Measurements from ENCODE around the gene KRT80.

The KRT80 gene

DNA sequence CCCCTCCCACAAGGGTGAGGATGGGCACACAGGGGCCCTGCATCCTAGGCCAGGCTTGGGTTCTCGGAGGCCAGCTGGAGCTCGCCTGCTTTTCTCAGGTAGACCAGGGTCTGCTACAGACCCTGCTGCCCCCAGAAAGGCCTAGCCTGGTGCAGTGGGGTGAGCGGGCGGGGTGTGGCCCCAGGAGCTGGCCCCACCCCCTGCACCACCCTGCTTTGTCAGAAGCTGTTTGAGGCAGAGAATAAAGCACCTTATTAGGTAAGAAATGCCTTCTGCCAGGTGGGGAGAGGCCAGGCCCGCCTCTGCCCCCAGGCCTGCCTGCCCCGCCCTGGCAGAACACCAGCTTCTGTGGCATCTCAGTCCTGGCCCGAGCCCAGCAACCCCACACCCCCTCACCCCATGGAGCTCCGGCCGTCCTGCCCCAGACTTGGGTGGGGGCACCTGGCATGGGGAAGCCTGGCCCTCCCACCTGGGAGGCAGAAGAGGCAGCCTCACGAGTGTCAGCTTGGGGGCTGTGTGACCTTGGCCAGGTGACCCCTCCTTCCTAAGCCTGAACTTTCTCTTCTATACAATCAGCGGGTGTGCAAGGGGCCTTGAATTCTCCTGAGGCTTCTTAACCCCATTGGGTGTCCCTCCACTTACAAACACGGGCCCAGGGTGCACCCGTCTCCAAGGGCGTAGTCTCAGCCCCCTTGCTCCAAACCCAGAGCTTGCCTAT lies 43.2 kb downstream of the KRT80 start:
- H3K9ac ChIP-seq: no peak overlapping the region

DNA sequence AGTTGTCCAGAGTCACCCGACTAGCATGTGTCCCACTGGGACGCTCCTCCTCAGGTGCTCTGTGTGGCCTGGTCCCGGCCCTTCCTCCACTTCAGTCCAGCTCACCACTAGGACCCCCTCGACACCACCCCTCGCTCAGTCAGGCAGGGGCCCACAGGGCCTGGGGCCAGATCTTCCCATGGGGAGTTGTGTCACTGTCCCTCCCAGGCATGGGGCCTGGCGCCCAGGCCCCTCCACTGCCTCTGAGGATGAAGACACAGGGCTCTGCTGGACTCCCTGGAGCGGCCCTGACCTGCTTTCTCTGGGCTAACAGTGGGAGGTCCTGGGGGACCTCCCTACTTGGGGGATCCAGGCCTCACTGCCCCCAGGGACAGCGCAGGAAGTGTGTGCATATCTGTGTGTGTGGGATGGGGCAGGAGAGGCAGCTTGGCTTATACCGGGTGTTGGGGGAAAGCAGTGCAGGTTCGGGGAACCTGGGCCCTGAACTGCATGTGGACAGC lies 43.8 kb downstream of the KRT80 start:
- Histone ChIP-seq H3K4me1 (ENCODE audit: low read depth, poor library complexity, severe bottlenecking) (peaks cover 11% of the 10 kb centered on the region), H2AFZ (ENCODE audit: low read depth) (no peak overlapping the region), H3K9ac (no peak overlapping the region), H3K27ac (no peak overlapping the region), H3K4me3 (IDR thresholded peaks at IDR 0.05; ENCODE audit: insufficient read depth, low read depth, low read length) (no peak overlapping the region), H3K4me2 (no peak overlapping the region), H3K79me2 (ENCODE audit: insufficient read depth, low read depth) (no peaks in the 10 kb centered on the region), H4K20me1 (ENCODE audit: insufficient read depth) (no peaks in the 10 kb centered on the region), H3K27me3 (ENCODE audit: insufficient read depth, low read depth) (no peaks in the 10 kb centered on the region), H3K36me3 (ENCODE audit: insufficient read depth) (no peaks in the 10 kb centered on the region)
- TF ChIP-seq, protein P1, sequence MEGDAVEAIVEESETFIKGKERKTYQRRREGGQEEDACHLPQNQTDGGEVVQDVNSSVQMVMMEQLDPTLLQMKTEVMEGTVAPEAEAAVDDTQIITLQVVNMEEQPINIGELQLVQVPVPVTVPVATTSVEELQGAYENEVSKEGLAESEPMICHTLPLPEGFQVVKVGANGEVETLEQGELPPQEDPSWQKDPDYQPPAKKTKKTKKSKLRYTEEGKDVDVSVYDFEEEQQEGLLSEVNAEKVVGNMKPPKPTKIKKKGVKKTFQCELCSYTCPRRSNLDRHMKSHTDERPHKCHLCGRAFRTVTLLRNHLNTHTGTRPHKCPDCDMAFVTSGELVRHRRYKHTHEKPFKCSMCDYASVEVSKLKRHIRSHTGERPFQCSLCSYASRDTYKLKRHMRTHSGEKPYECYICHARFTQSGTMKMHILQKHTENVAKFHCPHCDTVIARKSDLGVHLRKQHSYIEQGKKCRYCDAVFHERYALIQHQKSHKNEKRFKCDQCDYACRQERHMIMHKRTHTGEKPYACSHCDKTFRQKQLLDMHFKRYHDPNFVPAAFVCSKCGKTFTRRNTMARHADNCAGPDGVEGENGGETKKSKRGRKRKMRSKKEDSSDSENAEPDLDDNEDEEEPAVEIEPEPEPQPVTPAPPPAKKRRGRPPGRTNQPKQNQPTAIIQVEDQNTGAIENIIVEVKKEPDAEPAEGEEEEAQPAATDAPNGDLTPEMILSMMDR (conservative IDR thresholded peaks at IDR 0.05; ENCODE audit: low read depth, low read length): no peak

More for the DNA sequence above, 43.2 kb downstream of the KRT80 start:
- H3K4me2 ChIP-seq: no peak overlapping the region
- H2AFZ ChIP-seq (ENCODE audit: low read depth): no peak overlapping the region
- no peak overlapping the region for H3K27ac ChIP-seq
- H4K20me1 ChIP-seq (ENCODE audit: insufficient read depth): no peaks in the 10 kb centered on the region
- peaks cover 11% of the 10 kb centered on the region for H3K4me1 ChIP-seq (ENCODE audit: low read depth, poor library complexity, severe bottlenecking)
- H3K4me3 ChIP-seq (IDR thresholded peaks at IDR 0.05; ENCODE audit: insufficient read depth, low read depth, low read length): no peak overlapping the region
- H3K79me2 ChIP-seq (ENCODE audit: insufficient read depth, low read depth): no peaks in the 10 kb centered on the region
- no peaks in the 10 kb centered on the region for H3K27me3 ChIP-seq (ENCODE audit: insufficient read depth, low read depth)
- TF ChIP-seq, protein P1 (conservative IDR thresholded peaks at IDR 0.05; ENCODE audit: low read depth, low read length): no peak
- H3K36me3 ChIP-seq (ENCODE audit: insufficient read depth): no peaks in the 10 kb centered on the region

DNA sequence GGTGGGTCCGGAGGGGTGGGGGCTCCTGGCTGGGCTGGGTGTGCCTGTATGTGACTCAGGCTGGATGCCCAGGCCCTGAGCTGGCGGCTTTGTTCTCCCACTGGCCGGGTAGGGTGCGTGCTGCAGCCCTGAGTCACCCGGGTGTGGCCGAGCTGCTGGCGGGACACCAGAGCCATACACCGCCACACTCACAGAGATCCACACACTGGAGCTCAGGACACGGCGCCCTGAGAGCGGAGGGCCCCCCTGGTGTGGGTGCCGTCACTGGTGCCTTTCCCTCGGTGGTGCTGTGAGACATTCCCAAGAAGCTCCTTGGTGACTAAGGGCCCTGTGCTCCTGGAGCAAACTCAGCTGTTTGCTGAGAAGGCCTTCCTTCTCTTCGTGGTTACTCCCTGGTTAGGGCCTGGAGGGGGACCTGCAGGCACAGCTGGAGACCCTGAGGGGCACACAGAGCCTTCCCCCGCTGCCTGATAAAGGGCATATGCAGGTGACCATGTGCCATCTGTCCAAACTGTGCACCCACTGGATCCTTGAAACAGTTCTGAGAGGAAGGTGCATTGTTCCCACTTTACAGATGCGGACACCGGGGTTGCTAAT lies 44.3 kb downstream of the KRT80 start:
- Histone ChIP-seq H3K4me2 (no peak overlapping the region), H3K9ac (no peak overlapping the region), H3K4me1 (ENCODE audit: low read depth, poor library complexity, severe bottlenecking) (peaks cover 7% of the 10 kb centered on the region)

DNA sequence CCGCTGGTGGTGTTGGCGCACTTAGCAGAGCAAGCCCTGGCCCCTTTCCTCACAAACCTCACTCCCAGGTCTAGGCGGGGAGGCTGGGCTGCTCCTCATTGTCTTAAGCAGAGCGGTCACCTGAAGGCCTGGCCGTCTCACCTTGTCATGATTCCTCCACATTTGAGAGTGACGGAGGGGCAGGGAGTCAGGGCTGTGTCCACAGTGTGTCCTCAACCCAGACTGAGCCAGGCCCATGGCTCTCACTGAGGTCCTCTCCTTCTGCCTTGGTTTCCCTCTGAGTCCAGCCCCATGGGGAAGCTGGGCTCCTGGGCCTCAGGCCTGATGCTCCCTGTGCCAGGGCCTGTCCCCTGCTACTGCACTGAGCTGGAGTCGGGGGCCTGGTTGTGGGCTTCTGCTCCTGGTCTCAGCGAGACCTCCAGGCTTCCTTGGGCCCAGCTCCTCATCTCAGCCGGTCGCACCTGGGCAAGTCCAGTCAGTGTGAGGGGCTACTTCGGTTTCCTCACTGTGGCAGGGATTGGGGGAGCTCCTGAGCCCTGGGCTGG lies 44.9 kb downstream of the KRT80 start:
- Histone ChIP-seq H3K9ac (no peak overlapping the region), H3K4me1 (ENCODE audit: low read depth, poor library complexity, severe bottlenecking) (peaks cover 4% of the 10 kb centered on the region), H3K4me3 (IDR thresholded peaks at IDR 0.05; ENCODE audit: insufficient read depth, low read depth, low read length) (no peak overlapping the region), H3K27ac (no peak overlapping the region), H3K36me3 (ENCODE audit: insufficient read depth) (no peaks in the 10 kb centered on the region), H3K4me2 (no peak overlapping the region), H3K27me3 (ENCODE audit: insufficient read depth, low read depth) (no peaks in the 10 kb centered on the region), H2AFZ (ENCODE audit: low read depth) (no peak overlapping the region), H3K79me2 (ENCODE audit: insufficient read depth, low read depth) (no peaks in the 10 kb centered on the region), H4K20me1 (ENCODE audit: insufficient read depth) (no peaks in the 10 kb centered on the region)
- TF ChIP-seq, protein P1 (conservative IDR thresholded peaks at IDR 0.05; ENCODE audit: low read depth, low read length): no peak

More for the DNA sequence above, 44.3 kb downstream of the KRT80 start:
- TF ChIP-seq, protein P1 (conservative IDR thresholded peaks at IDR 0.05; ENCODE audit: low read depth, low read length): no peak
- Histone ChIP-seq H3K79me2 (ENCODE audit: insufficient read depth, low read depth) (no peaks in the 10 kb centered on the region), H4K20me1 (ENCODE audit: insufficient read depth) (no peaks in the 10 kb centered on the region), H3K36me3 (ENCODE audit: insufficient read depth) (no peaks in the 10 kb centered on the region), H3K27ac (no peak overlapping the region), H3K4me3 (IDR thresholded peaks at IDR 0.05; ENCODE audit: insufficient read depth, low read depth, low read length) (no peak overlapping the region), H2AFZ (ENCODE audit: low read depth) (no peak overlapping the region), H3K27me3 (ENCODE audit: insufficient read depth, low read depth) (no peaks in the 10 kb centered on the region)

Measured in KMS-11 (cell line).